ENCODE measurements around the gene LRRC36.

The LRRC36 gene

GRCh38 chr16:67415872-67416793, 89.5 kb downstream of the LRRC36 start, which contains the start of gene ZDHHC1:
Gene ZDHHC1 (minus strand): TSS chr16:67416477. CDS start chr16:67407775, 8,702 bp downstream.
- DNase-seq (no peak), ATAC-seq (ENCODE audit: insufficient read depth, low read depth) (no peak)
- no peak within 1 kb of the TSS for H3K4me2 ChIP-seq (ENCODE audit: insufficient read depth, low read length)
- no peaks in the 10 kb centered on the region for H3K9me3 ChIP-seq (ENCODE audit: insufficient read depth, low read length, severe bottlenecking)
- H3K27me3 ChIP-seq (ENCODE audit: insufficient read depth, low read length, poor library complexity), result peaks cover 9% of the 10 kb centered on the region
- no peaks in the 10 kb centered on the region for H3K4me1 ChIP-seq (ENCODE audit: insufficient read depth, low read length)
- H3K9ac ChIP-seq (ENCODE audit: low read depth, low read length), result no peak within 1 kb of the TSS
- no peak within 1 kb of the TSS for H3K4me3 ChIP-seq (ENCODE audit: low read depth in 1 of 2, low read length in 2 of 2)
- H3K27ac ChIP-seq (ENCODE audit: low read length), result no peak within 1 kb of the TSS
- H2AFZ ChIP-seq (ENCODE audit: low read depth, low read length), result no peak within 1 kb of the TSS
- TF ChIP-seq CTCF (IDR thresholded peaks at IDR 0.05; ENCODE audit: borderline replicate concordance, extremely low read depth, low read length, poor library complexity, severe bottlenecking) (no peak), EZH2 (IDR thresholded peaks at IDR 0.05; ENCODE audit: borderline replicate concordance, low read depth, low read length, severe bottlenecking) (no peak)
- H3K36me3 ChIP-seq (ENCODE audit: insufficient read depth, low read length), result no peaks in the 10 kb centered on the region
- no peaks in the 10 kb centered on the region for H4K20me1 ChIP-seq (ENCODE audit: insufficient read depth, low read length)
- H3K79me2 ChIP-seq (ENCODE audit: insufficient read depth, low read length), result no peaks in the 10 kb centered on the region

GRCh38 chr16:67417333-67418061, 90.9 kb downstream of the LRRC36 start:
- TF ChIP-seq EZH2 (IDR thresholded peaks at IDR 0.05; ENCODE audit: borderline replicate concordance, low read depth, low read length, severe bottlenecking) (no peak), CTCF (IDR thresholded peaks at IDR 0.05; ENCODE audit: borderline replicate concordance, extremely low read depth, low read length, poor library complexity, severe bottlenecking) (no peak)
- H3K4me1 ChIP-seq (ENCODE audit: insufficient read depth, low read length), result no peaks in the 10 kb centered on the region
- ATAC-seq (ENCODE audit: insufficient read depth, low read depth) (no peak), DNase-seq (no peak)
- H3K27me3 ChIP-seq (ENCODE audit: insufficient read depth, low read length, poor library complexity), result peaks cover 4% of the 10 kb centered on the region
- H3K79me2 ChIP-seq (ENCODE audit: insufficient read depth, low read length), result no peaks in the 10 kb centered on the region
- H3K4me2 ChIP-seq (ENCODE audit: insufficient read depth, low read length), result no peak overlapping the region
- no peak overlapping the region for H2AFZ ChIP-seq (ENCODE audit: low read depth, low read length)
- no peaks in the 10 kb centered on the region for H3K36me3 ChIP-seq (ENCODE audit: insufficient read depth, low read length)
- no peak overlapping the region for H3K27ac ChIP-seq (ENCODE audit: low read length)
- H3K4me3 ChIP-seq (ENCODE audit: low read depth in 1 of 2, low read length in 2 of 2), result no peak overlapping the region
- H4K20me1 ChIP-seq (ENCODE audit: insufficient read depth, low read length), result no peaks in the 10 kb centered on the region
- no peaks in the 10 kb centered on the region for H3K9me3 ChIP-seq (ENCODE audit: insufficient read depth, low read length, severe bottlenecking)
- H3K9ac ChIP-seq (ENCODE audit: low read depth, low read length), result no peak overlapping the region

- TF ChIP-seq CTCF (IDR thresholded peaks at IDR 0.05; ENCODE audit: borderline replicate concordance, extremely low read depth, low read length, poor library complexity, severe bottlenecking) (no peak), EZH2 (IDR thresholded peaks at IDR 0.05; ENCODE audit: borderline replicate concordance, low read depth, low read length, severe bottlenecking) (no peak)
- Histone ChIP-seq H3K27me3 (ENCODE audit: insufficient read depth, low read length, poor library complexity) (no peaks in the 10 kb centered on the region), H3K27ac (ENCODE audit: low read length) (no peak overlapping the region), H3K36me3 (ENCODE audit: insufficient read depth, low read length) (no peaks in the 10 kb centered on the region), H3K9ac (ENCODE audit: low read depth, low read length) (no peak overlapping the region), H4K20me1 (ENCODE audit: insufficient read depth, low read length) (no peaks in the 10 kb centered on the region), H3K79me2 (ENCODE audit: insufficient read depth, low read length) (no peaks in the 10 kb centered on the region), H2AFZ (ENCODE audit: low read depth, low read length) (no peak overlapping the region), H3K9me3 (ENCODE audit: insufficient read depth, low read length, severe bottlenecking) (no peaks in the 10 kb centered on the region), H3K4me1 (ENCODE audit: insufficient read depth, low read length) (no peaks in the 10 kb centered on the region), H3K4me3 (ENCODE audit: low read depth in 1 of 2, low read length in 2 of 2) (no peak overlapping the region), H3K4me2 (ENCODE audit: insufficient read depth, low read length) (no peak overlapping the region)
- ATAC-seq (ENCODE audit: insufficient read depth, low read depth), result no peak
- DNase-seq, result no peak
Observed at GRCh38 chr16:67419502-67419901, 92.9 kb downstream of the LRRC36 start.
